SU-DHL-6 (cell line): Measurements from ENCODE around the gene HSPA12A.

Source experiments
- CTCF ChIP-seq: fragments of 200-600 bp; sonication (generic); IDR thresholded peaks from one replicate; pipeline ENCODE4 v1.5.1; 2017; ENCODE audit warnings: antibody characterized with exemption, mild to moderate bottlenecking, low read length, moderate library complexity; ENCODE audit not compliant: insufficient read depth, poor library complexity, severe bottlenecking
- EZH2phosphoT487 ChIP-seq: fragments of 200-600 bp; sonication (generic), shearing (Covaris generic); conservative IDR thresholded peaks from 2 replicates; pipeline ENCODE4 v1.6.1; 2018; ENCODE audit warnings: mild to moderate bottlenecking, antibody characterized with exemption, low read length, moderate library complexity, mixed read lengths

GRCh38 chr10:116720241-116720643 is 22.1 kb downstream of the HSPA12A start:
- TF ChIP-seq CTCF, result no peak
- TF ChIP-seq EZH2phosphoT487, result no peak
